A549 treated with AZD2906 at 1 μM for 4 hours (cell line): ENCODE measurements around the gene ANXA7. TPM values are rescaled to one million over a fixed set of nuclear protein-coding genes. Genes with fewer than 3 reads are reported as not detected.

Experiments
- total RNA-seq: library from RNA; stranded (reverse); fragments of 200-300 nt; extraction: Qiagen RNA extraction; gene quantifications from 5 replicates; pipeline ENCODE4 v1.2.3, GENCODE V29; 2022

The ANXA7 gene
- 108 to 117 TPM (median 112 TPM) in 5 replicates for total RNA-seq

GRCh38 chr10:73413528-73414229, at the start of gene ANXA7:
Gene ANXA7 (minus strand): TSS chr10:73414058. CDS start chr10:73400856, 13,202 bp downstream.

DNA sequence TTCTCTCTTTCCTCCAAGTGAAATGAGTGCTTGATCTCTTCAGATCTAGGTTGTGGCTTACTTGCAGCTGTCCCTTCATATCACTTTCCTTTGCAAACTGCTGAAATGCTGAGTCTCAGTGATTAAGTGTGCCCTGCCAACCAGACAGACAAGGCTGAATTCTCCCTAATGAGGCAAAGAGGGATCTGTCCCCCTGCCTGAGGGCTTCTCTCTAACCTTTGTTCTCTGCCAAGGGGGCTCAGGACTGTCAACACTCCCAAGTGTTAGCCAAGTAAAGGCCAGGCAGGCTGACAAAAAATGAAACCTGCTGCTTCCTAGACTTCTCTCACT, 19.6 kb upstream of the ANXA7 start, which contains the start of gene MSS51:
Gene MSS51, minus strand, starts transcription at position 24 of the 330 bp plus-strand sequence. CDS start 5,277 bp downstream, outside the sequence.

GRCh38 chr10:73358331-73359279, 55.3 kb downstream of the ANXA7 start, which contains the start of gene CFAP70:
Gene CFAP70 (minus strand): TSS chr10:73358864. CDS start chr10:73354796, 4,068 bp downstream.

Other genes starting within 250 kb of the ANXA7 start
- gene ECD, start 246.1 kb downstream of the ANXA7 start, total RNA-seq, result 23.3 to 33.0 TPM (median 24.8 TPM) in 5 replicates
- gene FAM149B1, start 245.9 kb downstream of the ANXA7 start, total RNA-seq, result 6.7 to 8.2 TPM (median 7.4 TPM) in 5 replicates
- 46.8 to 52.1 TPM (median 49.8 TPM) in 5 replicates for gene DNAJC9, start 166.8 kb downstream of the ANXA7 start, total RNA-seq
- 120 to 187 TPM (median 177 TPM) in 5 replicates for gene MRPS16, start 161.4 kb downstream of the ANXA7 start, total RNA-seq
- 0.17 to 0.31 TPM (median 0.22 TPM) in 5 replicates for gene CFAP70, start 55.2 kb downstream of the ANXA7 start, total RNA-seq
- 0.31 to 0.68 TPM (median 0.38 TPM) in 5 replicates for gene MSS51, start 19.5 kb upstream of the ANXA7 start, total RNA-seq
- 14.8 to 17.8 TPM (median 16.6 TPM) in 5 replicates for gene PPP3CB, start 82.0 kb upstream of the ANXA7 start, total RNA-seq
- 8.5 to 11.4 TPM (median 10.4 TPM) in 5 replicates for gene USP54, start 177.3 kb upstream of the ANXA7 start, total RNA-seq
- gene MYOZ1, start 227.4 kb upstream of the ANXA7 start, total RNA-seq, result 0.06 TPM in 1 of 5 replicates, not detected in the others
- gene SYNPO2L, start 242.0 kb upstream of the ANXA7 start, total RNA-seq, result 0.01 to 0.03 TPM (median 0.02 TPM) in 4 of 5 replicates, not detected in the other